ENCODE data around the gene CLTC. TPM values are rescaled to one million over a fixed set of nuclear protein-coding genes. Genes with fewer than 3 reads are reported as not detected.

CLTC gene
- total and polyA plus RNA-seq, 2 of the 8 experiments (the other 6 are each of a cell fraction or from before 2014, with no cell fraction given), result 175 to 283 TPM

GRCh38 chr17:59693582-59693981, 73.9 kb downstream of the CLTC start:
- H3K4me3 ChIP-seq (ENCODE audit: extremely low read depth in 1 of 4, insufficient read depth in 2 of 4, low read depth in 3 of 4, low read length in 4 of 4), result no peak overlapping the region
- H3K27ac ChIP-seq (ENCODE audit: low read depth, low read length), result no peak overlapping the region
- no peaks in the 10 kb centered on the region for H3K9me3 ChIP-seq (ENCODE audit: insufficient read depth in 2 of 2, low read depth in 1 of 2, low read length in 1 of 2)
- no peak overlapping the region for H3K23ac ChIP-seq (ENCODE audit: insufficient read length)
- H3K9ac ChIP-seq (replicated peaks in 1 of 4; ENCODE audit: extremely low read depth in 1 of 4, low read depth in 3 of 4, low read length in 3 of 4), result no peak overlapping the region
- H3K27me3 ChIP-seq (replicated peaks in 1 of 4; ENCODE audit: control insufficient read depth in 3 of 4, extremely low read depth in 1 of 4, insufficient read depth in 3 of 4, low read length in 3 of 4), result no peaks in the 10 kb centered on the region
- no peak overlapping the region for H3K4me2 ChIP-seq (ENCODE audit: insufficient read depth in 1 of 2, low read depth in 2 of 2, low read length in 2 of 2)
- DNase-seq (ENCODE audit: low read depth in 1 of 2, low spot score in 2 of 2) (no peak), FAIRE-seq (no peak)
- no peak overlapping the region for H3K18ac ChIP-seq (ENCODE audit: extremely low read depth, low read length)
- no peak overlapping the region for H2AK5ac ChIP-seq (ENCODE audit: low read depth, low read length)
- H3K4ac ChIP-seq (replicated peaks; ENCODE audit: insufficient read length, low read depth, low read length), result no peak overlapping the region
- no peak overlapping the region for H3K14ac ChIP-seq (ENCODE audit: insufficient read length)
- WGBS, 2 experiments (ENCODE audit: extremely low coverage in 1 of 2, insufficient coverage in 1 of 2, insufficient read length in 1 of 2, insufficient replicate concordance in 2 of 2, low coverage in 1 of 2, low lambda C conversion rate in 2 of 2, missing lambda C conversion rate in 1 of 2), result 90% methylated on average over 7 of the region's 7 CpGs; no CpG with 5 or more reads in 1 of the 2 experiments
- H3K23me2 ChIP-seq (ENCODE audit: low read depth, low read length), result no peaks in the 10 kb centered on the region
- H3K36me3 ChIP-seq (ENCODE audit: control insufficient read depth in 2 of 4, insufficient read depth in 4 of 4, low read length in 3 of 4), result peaks cover 19 to 92% (median 59%) of the 10 kb centered on the region in 4 experiments
- H2BK120ac ChIP-seq (replicated peaks; ENCODE audit: low read depth, low read length), result no peak overlapping the region
- no peak overlapping the region for H4K5ac ChIP-seq (ENCODE audit: insufficient read length, low read depth, low read length)
- ChIA-PET POLR2A (ENCODE audit: partially characterized antibody) (no interaction called here), CTCF (ENCODE audit: partially characterized antibody) (no interaction called here)
- no peak overlapping the region; the same call in 1 of the 2 replicates for H4K8ac ChIP-seq (ENCODE audit: extremely low read depth, insufficient read depth, low read length)
- TF ChIP-seq POLR2A (IDR thresholded peaks at IDR 0.05; ENCODE audit: control extremely low read depth in 1 of 2, low read depth in 2 of 2, low read length in 2 of 2) (no peak), NRF1 (IDR thresholded peaks at IDR 0.05; ENCODE audit: low read depth, low read length) (no peak), KDM5A (IDR thresholded peaks at IDR 0.05; ENCODE audit: low read length) (no peak), BACH1 (IDR thresholded peaks at IDR 0.05; ENCODE audit: low read length) (no peak), POLR2AphosphoS5 (IDR thresholded peaks at IDR 0.05; ENCODE audit: low read depth, low read length) (no peak; the same call in 1 of the 2 replicates)
- no peak overlapping the region for H2BK20ac ChIP-seq (ENCODE audit: low read length)
- no peak overlapping the region for H2BK12ac ChIP-seq (ENCODE audit: low read depth, low read length)
- H2BK15ac ChIP-seq (ENCODE audit: low read length), result no peak overlapping the region
- 0 out of 2 replicates have a peak, but pooled peaks cover 3% of the 10 kb centered on the region for H3K79me1 ChIP-seq (ENCODE audit: low read depth, low read length)
- no peak overlapping the region for H2BK5ac ChIP-seq (ENCODE audit: low read depth, low read length)
- no peak overlapping the region for H3K56ac ChIP-seq (replicated peaks; ENCODE audit: insufficient read length, low read depth, low read length)
- H4K91ac ChIP-seq (replicated peaks; ENCODE audit: insufficient read length, low read length), result no peak overlapping the region
- H4K20me1 ChIP-seq (replicated peaks in 1 of 2; ENCODE audit: control insufficient read depth in 1 of 2, insufficient read depth in 2 of 2, low read length in 2 of 2), result peaks cover 11 to 20% of the 10 kb centered on the region in 2 experiments
- H2AFZ ChIP-seq (ENCODE audit: low read length), result no peak overlapping the region
- H3K4me1 ChIP-seq (replicated peaks in 1 of 4; ENCODE audit: control insufficient read depth in 3 of 4, insufficient read depth in 4 of 4, low read length in 3 of 4), result no peaks in the 10 kb centered on the region
- peaks cover 3 to 43% of the 10 kb centered on the region in 2 experiments; a peak in 3 of 4 replicates for H3K79me2 ChIP-seq (ENCODE audit: control insufficient read depth in 1 of 2, insufficient read depth in 2 of 2, low read length in 2 of 2)

Measured in H1 (cell line).